PFSK-1 (cell line): ENCODE measurements around the gene SEC14L1.

Experiments
- FOXP2 ChIP-seq: optimal IDR thresholded peaks from 2 replicates; pipeline ENCODE3; 2011; ENCODE audit warnings: borderline replicate concordance, control low read depth, inconsistent platforms; ENCODE audit not compliant: insufficient read depth; ENCODE audit errors: extremely low read length, extremely low read depth
- POLR2AphosphoS5 ChIP-seq: IDR thresholded peaks from 2 replicates; pipeline ENCODE4 v1.6.1; 2012; ENCODE audit warnings: low read depth, mild to moderate bottlenecking, control low read depth, low read length, moderate library complexity
- REST ChIP-seq, 2 experiments: IDR thresholded peaks; 2 replicates each; pipeline versions ENCODE4 v1.6.1 to v1.8.0; 2011 to 2012; ENCODE audit warnings: low read depth in 2 of 2, low read length in 2 of 2, control low read depth in 1 of 2, inconsistent platforms in 1 of 2, mild to moderate bottlenecking in 1 of 2, moderate library complexity in 1 of 2; ENCODE audit not compliant: insufficient read depth in 1 of 2
- SIN3A ChIP-seq: IDR thresholded peaks from 2 replicates; pipeline ENCODE4 v1.6.1; 2012; ENCODE audit warnings: mild to moderate bottlenecking, low read length, moderate library complexity, borderline replicate concordance; ENCODE audit not compliant: insufficient read depth
- TAF1 ChIP-seq: IDR thresholded peaks from 2 replicates; pipeline ENCODE4 v1.6.1; 2012; ENCODE audit warnings: low read length, control low read depth, borderline replicate concordance; ENCODE audit not compliant: insufficient read depth

- TF ChIP-seq SIN3A (no peak), REST (IDR thresholded peaks at IDR 0.05; ENCODE audit: insufficient read depth in 1 of 2, low read depth in 2 of 2, low read length in 2 of 2) (no peak), POLR2AphosphoS5 (no peak), TAF1 (no peak), FOXP2 (no peak)
Observed at GRCh38 chr17:77248216-77249114, 107.7 kb downstream of the SEC14L1 start.
